ENCODE results near the gene DYNLRB1.
"Not testable (repeated sequence)": the region's sequence is repeated elsewhere in the genome, so short reads cannot be mapped to it uniquely, and the experiment has no call there.

The DYNLRB1 gene

DNA sequence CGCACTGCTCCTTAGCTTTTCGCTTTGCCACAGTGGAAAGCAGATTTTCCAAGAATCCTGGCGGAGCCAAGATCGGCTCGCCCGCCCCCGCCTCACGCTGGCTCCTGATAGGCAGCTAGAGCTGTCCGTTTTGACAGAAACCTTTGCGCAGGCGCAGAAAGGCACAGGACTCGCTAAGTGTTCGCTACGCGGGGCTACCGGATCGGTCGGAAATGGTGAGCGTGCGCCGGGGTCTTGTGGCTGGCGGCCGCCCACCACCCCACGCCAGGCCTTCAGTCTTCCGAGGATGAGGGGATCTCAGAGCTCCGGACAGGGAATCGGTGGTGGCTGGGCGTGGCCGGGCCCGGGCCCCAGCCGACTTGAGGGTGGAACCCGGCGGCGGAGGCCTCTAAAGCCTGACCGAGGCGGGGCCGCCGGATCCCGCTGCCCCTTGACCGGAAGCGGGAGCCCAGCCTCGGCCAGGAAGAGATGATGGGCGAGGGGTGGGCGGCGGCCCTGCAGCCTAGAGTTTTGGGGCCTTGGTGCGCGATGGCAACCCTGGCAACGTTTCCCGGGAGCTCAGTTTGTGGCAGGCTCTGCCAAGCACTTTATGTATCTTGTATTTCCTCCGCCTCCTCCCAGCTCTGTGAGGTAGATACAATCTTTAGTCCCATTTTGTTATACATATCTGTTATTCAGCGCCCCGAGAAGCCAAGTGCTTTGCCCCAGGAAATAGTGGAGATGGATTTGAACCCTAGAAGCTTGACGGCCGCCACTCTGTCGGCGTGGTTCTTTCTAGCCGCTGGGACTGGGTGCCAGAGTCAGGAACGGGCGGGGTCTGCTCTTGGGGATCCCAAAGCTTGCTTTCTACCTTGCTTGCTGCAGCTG, at the start of gene DYNLRB1:
TSS of gene DYNLRB1 (plus strand) at position 176 of the 867 bp plus-strand sequence. CDS start at position 213, 37 bp downstream.
- peaks cover 12 to 24% of the 10 kb centered on the region in 2 donors for H3K4me1 ChIP-seq (ENCODE audit: control insufficient read depth in 1 of 2, insufficient read depth in 2 of 2, low read length in 2 of 2)
- peak within 1 kb of the TSS; percentile 91 to 96 for H3K9ac ChIP-seq (ENCODE audit: low read depth in 1 of 2, low read length in 2 of 2)
- peak within 1 kb of the TSS; percentile 91 to 93 for H3K4me3 ChIP-seq (ENCODE audit: low read depth in 1 of 2, low read length in 2 of 2)
- H3K36me3 ChIP-seq (ENCODE audit: control insufficient read depth in 1 of 2, insufficient read depth in 2 of 2, low read length in 2 of 2): peaks cover 0 to 3% of the 10 kb centered on the region in 2 donors
- H3K9me3 ChIP-seq (ENCODE audit: control insufficient read depth in 1 of 2, low read length in 2 of 2): no peaks in the 10 kb centered on the region
- no peaks in the 10 kb centered on the region for H3K27me3 ChIP-seq (ENCODE audit: control insufficient read depth in 1 of 2, insufficient read depth in 2 of 2, low read length in 2 of 2)
- H3K27ac ChIP-seq (ENCODE audit: low read depth, low read length): peak within 1 kb of the TSS; percentile 96

DNA sequence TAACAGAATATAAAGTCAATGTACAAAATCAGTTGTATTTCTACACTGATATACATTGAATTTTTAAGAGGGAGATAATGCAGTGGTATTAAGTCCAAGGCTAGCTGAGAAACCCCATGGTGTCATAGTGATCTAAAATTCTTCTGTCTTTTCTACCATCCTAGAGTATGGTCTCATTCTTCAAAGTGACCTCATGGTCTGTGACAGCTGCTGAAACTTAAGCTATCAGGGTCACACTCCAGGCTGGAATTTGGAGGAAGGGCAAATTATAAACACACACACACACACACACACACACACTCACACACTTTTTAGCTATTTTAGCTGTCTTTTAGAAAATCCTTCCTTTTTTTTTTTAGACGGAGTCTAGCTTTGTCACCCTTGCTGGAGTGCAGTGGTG, 47.3 kb upstream of the DYNLRB1 start:
- H3K4me3 ChIP-seq (ENCODE audit: low read depth in 1 of 2, low read length in 2 of 2): no peak overlapping the region
- H3K9ac ChIP-seq (ENCODE audit: low read depth in 1 of 2, low read length in 2 of 2): no peak overlapping the region
- no peak overlapping the region for H3K27ac ChIP-seq (ENCODE audit: low read depth, low read length)
- H3K9me3 ChIP-seq (ENCODE audit: control insufficient read depth in 1 of 2, low read length in 2 of 2): no peaks in the 10 kb centered on the region
- peaks cover 3 to 31% of the 10 kb centered on the region in 2 donors for H3K36me3 ChIP-seq (ENCODE audit: control insufficient read depth in 1 of 2, insufficient read depth in 2 of 2, low read length in 2 of 2)
- H3K27me3 ChIP-seq (ENCODE audit: control insufficient read depth in 1 of 2, insufficient read depth in 2 of 2, low read length in 2 of 2): no peaks in the 10 kb centered on the region
- no peaks in the 10 kb centered on the region for H3K4me1 ChIP-seq (ENCODE audit: control insufficient read depth in 1 of 2, insufficient read depth in 2 of 2, low read length in 2 of 2)

DNA sequence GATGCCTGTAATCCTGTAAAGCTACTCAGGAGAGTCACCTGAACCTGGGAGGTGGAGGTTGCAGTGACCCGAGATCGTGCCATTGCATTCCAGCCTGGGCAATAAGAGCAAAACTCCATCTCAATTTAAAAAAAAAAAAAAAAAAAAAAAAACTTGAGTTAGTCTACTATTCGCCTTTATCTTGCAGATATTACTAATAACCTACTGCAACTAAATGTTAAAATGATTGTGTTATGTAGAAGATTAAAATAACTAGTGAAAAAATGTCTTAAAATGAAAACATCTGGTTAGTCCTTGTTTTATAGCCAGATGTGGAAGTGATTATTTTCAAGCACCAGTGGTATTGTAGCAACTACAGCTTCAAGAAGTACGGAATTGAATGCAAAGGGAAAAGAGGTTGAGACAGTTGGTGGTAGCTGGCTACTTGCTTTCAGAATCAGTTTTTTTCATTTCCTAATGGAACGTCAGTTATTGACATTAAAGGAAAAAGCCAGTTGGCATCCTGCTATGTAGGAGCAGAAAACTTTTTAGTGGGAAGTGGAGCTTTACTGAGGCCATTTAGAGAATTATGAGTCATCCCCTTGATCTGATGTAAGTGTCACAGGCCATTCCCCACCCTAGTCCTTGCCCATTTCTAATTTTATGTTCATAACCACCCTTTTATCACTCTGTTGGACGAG, 43.8 kb upstream of the DYNLRB1 start:
- Histone ChIP-seq H3K9me3 (ENCODE audit: control insufficient read depth in 1 of 2, low read length in 2 of 2) (no peaks in the 10 kb centered on the region), H3K9ac (ENCODE audit: low read depth in 1 of 2, low read length in 2 of 2) (no peak overlapping the region), H3K27ac (ENCODE audit: low read depth, low read length) (no peak overlapping the region), H3K27me3 (ENCODE audit: control insufficient read depth in 1 of 2, insufficient read depth in 2 of 2, low read length in 2 of 2) (no peaks in the 10 kb centered on the region), H3K4me3 (ENCODE audit: low read depth in 1 of 2, low read length in 2 of 2) (no peak overlapping the region), H3K36me3 (ENCODE audit: control insufficient read depth in 1 of 2, insufficient read depth in 2 of 2, low read length in 2 of 2) (peaks cover 4 to 32% of the 10 kb centered on the region in 2 donors), H3K4me1 (ENCODE audit: control insufficient read depth in 1 of 2, insufficient read depth in 2 of 2, low read length in 2 of 2) (peaks cover 0 to 5% of the 10 kb centered on the region in 2 donors)

DNA sequence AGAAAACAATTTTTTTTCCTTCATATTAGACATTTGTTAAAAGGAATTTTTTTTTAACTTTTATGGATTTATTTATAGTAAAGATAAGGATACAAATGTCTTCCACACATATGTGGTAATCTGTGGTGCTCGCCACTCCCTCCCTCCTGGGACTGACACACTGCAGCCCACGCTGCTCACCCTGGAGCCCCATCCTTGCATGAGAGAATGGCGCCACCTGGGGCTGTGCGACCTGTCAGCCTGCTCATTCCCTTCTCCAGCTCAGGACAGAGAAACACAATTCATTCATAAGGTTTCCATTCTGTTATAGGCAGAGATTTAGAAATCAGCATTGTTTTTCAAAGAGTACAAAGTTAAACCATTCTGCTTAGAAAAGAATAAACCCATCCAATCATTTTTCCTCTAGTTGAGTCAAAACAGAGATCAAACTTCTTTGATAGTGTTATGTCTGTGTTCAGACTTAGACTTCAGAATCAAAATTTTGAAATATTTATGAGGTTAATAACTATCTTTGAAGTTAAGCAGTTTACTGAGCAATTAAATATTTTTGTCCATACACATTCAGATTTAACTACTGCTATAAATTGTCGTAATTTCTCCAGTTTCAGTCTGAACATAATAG, 42.8 kb upstream of the DYNLRB1 start:
- no peak overlapping the region for H3K27ac ChIP-seq (ENCODE audit: low read depth, low read length)
- H3K4me1 ChIP-seq (ENCODE audit: control insufficient read depth in 1 of 2, insufficient read depth in 2 of 2, low read length in 2 of 2): peaks cover 0 to 5% of the 10 kb centered on the region in 2 donors
- H3K36me3 ChIP-seq (ENCODE audit: control insufficient read depth in 1 of 2, insufficient read depth in 2 of 2, low read length in 2 of 2): peaks cover 4 to 36% of the 10 kb centered on the region in 2 donors
- no peaks in the 10 kb centered on the region for H3K27me3 ChIP-seq (ENCODE audit: control insufficient read depth in 1 of 2, insufficient read depth in 2 of 2, low read length in 2 of 2)
- no peaks in the 10 kb centered on the region for H3K9me3 ChIP-seq (ENCODE audit: control insufficient read depth in 1 of 2, low read length in 2 of 2)
- no peak overlapping the region for H3K4me3 ChIP-seq (ENCODE audit: low read depth in 1 of 2, low read length in 2 of 2)
- no peak overlapping the region for H3K9ac ChIP-seq (ENCODE audit: low read depth in 1 of 2, low read length in 2 of 2)

DNA sequence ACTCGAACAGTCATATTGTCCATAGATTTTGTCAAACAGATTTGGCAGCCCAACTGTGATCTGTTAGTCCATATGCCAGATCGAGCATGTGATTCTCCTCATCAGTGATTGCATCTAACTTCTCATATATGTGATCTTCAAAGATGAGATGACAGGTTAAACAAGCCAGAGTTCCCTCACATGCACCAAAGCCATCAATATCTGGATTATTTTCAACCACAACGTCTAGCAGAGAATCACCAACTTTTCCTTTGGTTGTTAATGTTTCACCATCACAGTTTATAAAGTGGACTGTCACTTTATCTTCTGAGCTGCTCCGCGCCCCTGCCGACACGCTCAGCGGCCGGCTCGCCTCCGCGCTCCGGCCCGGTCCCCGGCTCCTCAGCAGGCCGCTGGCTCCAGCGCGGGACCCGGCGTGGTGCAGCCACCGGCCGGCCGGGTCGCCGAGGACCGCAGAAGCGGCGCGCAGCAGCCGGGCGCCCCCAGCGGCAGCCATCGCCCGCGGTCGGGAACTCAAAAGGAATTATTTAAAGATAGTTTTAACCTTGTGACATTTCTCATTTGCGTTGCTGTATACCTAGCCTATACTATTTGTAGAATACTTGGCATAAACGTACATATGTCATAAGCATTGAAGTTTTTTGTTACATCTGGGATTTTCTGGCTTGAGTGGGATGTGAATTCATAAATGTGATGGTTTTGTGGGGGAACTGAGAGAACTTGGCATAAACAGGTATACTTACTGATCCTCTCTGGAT, 40.1 kb upstream of the DYNLRB1 start:
- Histone ChIP-seq H3K9me3 (ENCODE audit: control insufficient read depth in 1 of 2, low read length in 2 of 2) (no peaks in the 10 kb centered on the region), H3K4me1 (ENCODE audit: control insufficient read depth in 1 of 2, insufficient read depth in 2 of 2, low read length in 2 of 2) (peaks cover 0 to 5% of the 10 kb centered on the region in 2 donors), H3K36me3 (ENCODE audit: control insufficient read depth in 1 of 2, insufficient read depth in 2 of 2, low read length in 2 of 2) (peaks cover 4 to 39% of the 10 kb centered on the region in 2 donors), H3K9ac (ENCODE audit: low read depth in 1 of 2, low read length in 2 of 2) (no peak overlapping the region), H3K27ac (ENCODE audit: low read depth, low read length) (no peak overlapping the region), H3K4me3 (ENCODE audit: low read depth in 1 of 2, low read length in 2 of 2) (no peak overlapping the region), H3K27me3 (ENCODE audit: control insufficient read depth in 1 of 2, insufficient read depth in 2 of 2, low read length in 2 of 2) (no peaks in the 10 kb centered on the region)

DNA sequence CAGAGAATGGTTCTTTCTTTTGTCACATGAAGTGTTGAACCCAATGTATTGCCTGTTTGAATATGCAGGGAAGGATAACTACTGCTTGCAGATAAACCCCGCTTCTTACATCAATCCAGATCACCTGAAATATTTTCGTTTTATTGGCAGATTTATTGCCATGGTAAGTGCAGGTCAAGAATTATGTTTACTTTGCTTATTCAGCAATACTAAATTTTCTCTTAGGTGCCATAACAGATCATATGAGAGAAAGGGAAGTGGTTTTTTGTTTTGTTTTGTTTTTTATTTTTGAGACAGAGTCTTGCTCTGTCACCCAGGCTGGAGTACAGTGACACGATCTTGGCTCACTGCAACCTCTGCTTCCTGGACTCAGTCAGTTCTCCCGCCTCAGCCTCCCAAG, 36.6 kb upstream of the DYNLRB1 start:
- no peaks in the 10 kb centered on the region for H3K9me3 ChIP-seq (ENCODE audit: control insufficient read depth in 1 of 2, low read length in 2 of 2)
- H3K9ac ChIP-seq (ENCODE audit: low read depth in 1 of 2, low read length in 2 of 2): no peak overlapping the region
- H3K36me3 ChIP-seq (ENCODE audit: control insufficient read depth in 1 of 2, insufficient read depth in 2 of 2, low read length in 2 of 2): peaks cover 7 to 58% of the 10 kb centered on the region in 2 donors
- H3K27ac ChIP-seq (ENCODE audit: low read depth, low read length): no peak overlapping the region
- H3K27me3 ChIP-seq (ENCODE audit: control insufficient read depth in 1 of 2, insufficient read depth in 2 of 2, low read length in 2 of 2): no peaks in the 10 kb centered on the region
- H3K4me1 ChIP-seq (ENCODE audit: control insufficient read depth in 1 of 2, insufficient read depth in 2 of 2, low read length in 2 of 2): peaks cover 0 to 5% of the 10 kb centered on the region in 2 donors
- no peak overlapping the region for H3K4me3 ChIP-seq (ENCODE audit: low read depth in 1 of 2, low read length in 2 of 2)

DNA sequence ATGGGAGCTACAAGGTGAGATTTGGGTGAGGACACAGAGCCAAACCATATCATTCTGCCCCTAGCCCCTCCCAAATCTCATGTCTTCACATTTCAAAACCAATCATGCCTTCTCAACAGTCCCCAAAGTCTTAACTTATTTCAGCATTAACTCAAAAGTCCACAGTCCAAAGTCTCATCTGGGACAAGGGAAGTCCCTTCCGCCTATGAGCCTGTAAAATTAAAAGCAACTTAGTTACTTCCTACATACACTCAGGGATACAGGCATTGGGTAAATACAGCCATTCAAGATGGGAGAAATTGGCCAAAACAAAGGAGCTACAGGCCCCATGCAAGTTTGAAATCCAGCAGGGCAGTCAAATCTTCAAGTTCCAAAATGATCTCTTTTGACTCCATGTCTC, 34.1 kb upstream of the DYNLRB1 start:
- not testable (repeated sequence) for H3K27me3 ChIP-seq (ENCODE audit: control insufficient read depth in 1 of 2, insufficient read depth in 2 of 2, low read length in 2 of 2); H3K4me3 ChIP-seq (ENCODE audit: low read depth in 1 of 2, low read length in 2 of 2); H3K4me1 ChIP-seq (ENCODE audit: control insufficient read depth in 1 of 2, insufficient read depth in 2 of 2, low read length in 2 of 2); H3K9me3 ChIP-seq (ENCODE audit: control insufficient read depth in 1 of 2, low read length in 2 of 2); H3K27ac ChIP-seq (ENCODE audit: low read depth, low read length); H3K9ac ChIP-seq (ENCODE audit: low read depth in 1 of 2, low read length in 2 of 2)
- peaks cover 3 to 61% of the 10 kb centered on the region in 2 donors for H3K36me3 ChIP-seq (ENCODE audit: control insufficient read depth in 1 of 2, insufficient read depth in 2 of 2, low read length in 2 of 2)

DNA sequence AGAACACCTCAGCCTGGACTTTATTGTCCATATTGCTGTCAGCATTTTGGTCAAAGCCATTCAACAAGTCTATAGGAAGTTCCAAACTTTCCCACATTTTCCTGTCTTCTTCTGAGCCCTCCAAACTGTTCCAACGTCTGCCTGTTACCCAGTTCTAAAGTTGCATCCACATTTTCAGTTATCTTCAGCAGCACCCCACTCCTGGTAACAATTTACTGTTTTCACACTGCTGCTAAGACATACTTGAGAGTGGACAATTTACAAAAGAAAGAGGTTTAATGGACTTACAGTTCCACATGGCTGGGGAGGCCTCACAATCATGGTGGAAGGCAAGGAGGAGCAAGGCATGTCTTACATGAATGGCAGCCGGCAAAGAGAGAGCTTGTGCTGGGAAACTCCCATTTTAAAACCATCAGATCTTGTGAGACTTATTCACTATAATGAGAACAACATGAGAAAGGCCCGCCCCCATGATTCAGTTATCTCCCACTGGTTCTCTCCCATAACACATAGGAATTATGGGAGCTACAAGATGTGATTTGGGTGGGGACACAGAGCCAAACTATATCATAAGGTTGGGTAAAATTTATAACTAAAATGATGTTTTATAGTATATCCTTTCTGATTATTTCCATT, 32.5 kb upstream of the DYNLRB1 start:
- H3K27ac ChIP-seq (ENCODE audit: low read depth, low read length); H3K4me3 ChIP-seq (ENCODE audit: low read depth in 1 of 2, low read length in 2 of 2); H3K4me1 ChIP-seq (ENCODE audit: control insufficient read depth in 1 of 2, insufficient read depth in 2 of 2, low read length in 2 of 2); H3K9ac ChIP-seq (ENCODE audit: low read depth in 1 of 2, low read length in 2 of 2); H3K9me3 ChIP-seq (ENCODE audit: control insufficient read depth in 1 of 2, low read length in 2 of 2); H3K27me3 ChIP-seq (ENCODE audit: control insufficient read depth in 1 of 2, insufficient read depth in 2 of 2, low read length in 2 of 2): not testable (repeated sequence)
- H3K36me3 ChIP-seq (ENCODE audit: control insufficient read depth in 1 of 2, insufficient read depth in 2 of 2, low read length in 2 of 2): peaks cover 3 to 68% of the 10 kb centered on the region in 2 donors

DNA sequence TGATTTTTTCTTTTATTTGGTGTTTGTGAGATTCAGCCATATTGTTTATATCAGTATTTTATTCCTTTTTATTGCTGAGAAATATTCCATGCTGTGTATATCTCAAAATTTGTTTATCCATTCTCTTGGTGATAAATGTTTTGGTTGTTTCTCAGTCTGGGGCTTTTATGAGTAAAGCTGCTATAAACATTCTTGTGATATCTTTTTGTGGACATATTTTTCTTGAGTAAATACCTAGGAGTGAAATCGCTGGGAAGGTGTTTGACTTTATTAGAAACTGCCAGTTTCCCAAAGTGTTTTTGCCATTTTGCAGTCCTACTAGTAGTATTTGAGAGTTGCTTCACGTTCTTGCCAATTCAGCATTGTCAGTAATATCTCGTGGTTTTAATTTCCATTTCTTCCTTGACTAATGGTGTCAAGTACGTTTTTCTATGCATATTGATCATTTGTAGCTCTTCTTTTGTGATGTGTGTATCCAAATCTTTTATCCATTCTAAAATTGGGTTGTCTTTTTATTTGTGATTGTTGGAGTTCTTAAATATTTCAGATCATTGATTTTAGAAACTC, 31.1 kb upstream of the DYNLRB1 start:
- H3K9me3 ChIP-seq (ENCODE audit: control insufficient read depth in 1 of 2, low read length in 2 of 2): no peaks in the 10 kb centered on the region
- H3K9ac ChIP-seq (ENCODE audit: low read depth in 1 of 2, low read length in 2 of 2): no peak overlapping the region
- H3K4me1 ChIP-seq (ENCODE audit: control insufficient read depth in 1 of 2, insufficient read depth in 2 of 2, low read length in 2 of 2): no peaks in the 10 kb centered on the region
- no peak overlapping the region for H3K4me3 ChIP-seq (ENCODE audit: low read depth in 1 of 2, low read length in 2 of 2)
- no peak overlapping the region for H3K27ac ChIP-seq (ENCODE audit: low read depth, low read length)
- H3K27me3 ChIP-seq (ENCODE audit: control insufficient read depth in 1 of 2, insufficient read depth in 2 of 2, low read length in 2 of 2): no peaks in the 10 kb centered on the region
- peaks cover 12 to 70% of the 10 kb centered on the region in 2 donors for H3K36me3 ChIP-seq (ENCODE audit: control insufficient read depth in 1 of 2, insufficient read depth in 2 of 2, low read length in 2 of 2)
